Measurements from ENCODE around the gene SOS1.
"Not testable (repeated sequence)": the region's sequence is repeated elsewhere in the genome, so short reads cannot be mapped to it uniquely, and the experiment has no call there.

Gene SOS1

DNA sequence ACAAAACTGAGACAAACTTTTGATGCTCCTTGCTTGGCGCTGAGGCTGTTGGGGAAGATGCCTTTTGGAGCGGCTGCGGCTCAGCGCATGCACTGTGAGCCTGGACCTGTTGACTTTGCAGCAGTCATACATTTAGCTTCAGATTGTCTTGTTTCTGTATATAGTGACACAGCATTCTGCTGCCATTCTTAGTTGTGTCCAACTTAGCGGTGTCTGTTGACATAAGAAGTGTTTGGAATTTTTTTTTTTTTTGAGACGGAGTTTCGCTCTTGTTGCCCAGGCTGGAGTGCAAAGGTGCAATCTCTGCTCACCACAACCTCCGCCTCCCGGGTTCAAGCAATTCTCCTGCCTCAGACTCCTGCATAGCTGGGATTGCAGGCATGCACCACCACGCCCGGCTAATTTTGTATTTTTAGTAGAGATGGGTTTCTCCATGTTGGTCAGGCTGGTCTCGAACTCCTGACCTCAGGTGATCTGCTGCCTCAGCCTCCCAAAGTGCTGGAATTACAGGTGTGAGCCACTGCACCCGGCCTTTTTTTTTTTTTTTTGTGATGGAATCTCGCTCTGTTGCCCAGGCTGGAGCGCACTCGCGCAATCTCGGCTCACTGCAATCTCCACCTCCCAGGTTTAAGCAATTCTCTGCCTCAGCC, 17.5 kb upstream of the SOS1 start:
- DNase-seq, result not testable (repeated sequence)

DNA sequence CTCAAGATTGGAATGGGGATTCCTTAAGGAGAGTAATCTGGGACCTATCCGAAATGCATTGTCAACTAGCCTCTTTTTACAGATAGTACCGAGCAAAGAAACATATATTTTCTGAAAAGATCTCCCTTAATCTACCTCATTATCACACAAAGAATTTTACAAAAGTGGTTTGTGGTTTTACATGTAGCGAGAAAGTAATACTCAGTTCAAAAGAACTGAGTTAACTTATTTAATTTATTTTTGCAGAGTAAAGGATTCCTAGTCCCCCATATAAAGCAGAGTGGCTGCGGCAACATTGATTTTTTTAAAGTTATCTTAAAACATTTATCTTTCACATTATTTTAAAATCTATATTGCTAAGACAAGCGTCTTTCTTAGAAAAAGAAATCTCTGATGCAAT, 15.9 kb upstream of the SOS1 start:
- DNase-seq, result no peak

DNA sequence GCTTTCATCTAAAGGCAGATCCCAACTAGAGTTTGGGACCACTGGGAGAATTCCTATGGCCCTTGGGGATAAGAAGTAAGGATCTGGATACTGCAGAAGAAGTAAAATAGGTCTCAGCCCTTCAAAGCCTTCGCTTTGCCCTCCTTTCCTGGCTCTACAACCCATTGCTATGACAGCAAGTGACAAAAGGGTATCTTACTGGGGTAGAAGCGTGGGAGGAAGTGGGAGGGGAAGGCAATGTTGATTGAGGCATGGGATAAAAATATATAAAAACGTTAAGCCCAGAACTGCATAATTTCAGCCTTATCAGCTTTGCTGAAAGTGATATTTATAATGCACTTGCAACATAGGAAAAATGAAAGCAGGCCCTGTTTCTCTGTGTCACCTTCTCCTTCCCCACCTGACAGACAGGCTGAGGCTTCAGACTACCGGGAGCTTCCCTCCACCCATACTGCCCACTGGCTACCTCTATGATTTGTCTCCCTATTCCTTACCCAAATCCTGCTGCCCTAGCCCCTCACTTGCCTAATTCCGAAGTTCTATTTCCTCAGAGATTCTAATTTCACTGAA, 14.9 kb upstream of the SOS1 start:
- DNase-seq, result no peak

GRCh38 chr2:39133215-39133851, 12.5 kb upstream of the SOS1 start:
- no peak for DNase-seq

GRCh38 chr2:39128919-39129391, 8.1 kb upstream of the SOS1 start:
- peak; percentile 69 to 86 for DNase-seq

DNA sequence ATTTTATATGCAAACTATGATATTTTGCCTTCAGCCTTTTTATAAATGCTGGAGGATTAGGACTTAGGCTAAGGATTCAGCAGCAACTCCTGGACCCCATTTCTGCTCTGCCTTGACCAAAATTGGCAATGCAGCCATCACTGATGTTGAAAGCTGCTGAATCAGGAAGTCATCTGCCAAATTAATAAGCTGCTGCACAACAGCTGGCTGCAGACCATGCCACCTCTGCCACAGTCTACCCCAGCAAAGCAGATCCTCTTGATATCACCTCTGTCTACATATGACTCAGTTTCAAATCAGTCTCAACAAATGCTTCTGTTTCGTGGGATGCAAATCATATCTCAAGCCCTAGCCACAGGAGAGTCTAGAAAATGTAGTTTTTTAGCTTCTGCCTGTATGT, 7.1 kb upstream of the SOS1 start:
- DNase-seq, result peak; percentile 14 to 59

DNA sequence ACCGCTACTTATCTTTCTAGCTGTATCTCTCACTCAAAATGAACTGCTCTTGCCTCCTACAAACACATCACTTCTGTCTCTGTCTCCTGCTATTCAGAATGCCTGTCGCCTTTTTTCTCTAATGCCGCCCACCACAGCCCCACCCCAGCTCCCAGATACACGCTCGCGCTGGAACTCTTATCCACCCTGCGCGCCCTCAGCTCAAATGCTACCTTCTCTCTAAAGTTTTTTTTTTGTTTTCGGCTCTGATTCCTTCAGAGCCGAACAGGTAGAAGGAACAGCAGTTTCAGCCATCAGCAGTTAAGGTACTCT, 3.9 kb upstream of the SOS1 start:
- no peak for DNase-seq

GRCh38 chr2:39124000-39124745, 3.3 kb upstream of the SOS1 start:
- DNase-seq, result peak; percentile 96 to 97

- DNase-seq, result no peak
Measured at GRCh38 chr2:39123436-39123999, 2.7 kb upstream of the SOS1 start.

DNA sequence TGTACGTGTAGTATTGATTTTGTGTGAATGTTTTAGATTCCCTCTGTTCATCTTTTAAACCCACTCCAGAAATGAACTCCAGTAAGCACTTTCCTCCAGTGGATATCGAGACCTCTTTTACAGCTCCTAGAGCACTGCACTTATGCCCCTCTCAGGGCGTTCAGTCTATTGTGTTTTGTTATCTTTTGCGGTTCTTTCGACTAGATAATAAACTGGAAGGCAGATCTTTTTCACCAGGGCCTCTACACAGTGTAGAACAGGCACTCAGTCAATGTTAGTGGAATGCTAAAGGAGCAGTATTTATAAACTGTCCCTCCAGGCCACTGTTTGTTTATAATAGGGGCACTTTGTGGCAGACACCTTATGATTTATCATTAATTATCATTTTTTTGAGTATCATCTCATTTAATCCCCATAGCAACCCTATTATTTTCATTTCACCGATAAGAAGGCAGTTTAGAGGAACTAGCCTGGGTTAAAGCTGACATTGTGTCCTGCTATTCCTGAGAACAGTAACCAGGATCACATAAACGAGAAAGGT, 742 bp upstream of the SOS1 start:
- DNase-seq, result no peak

DNA sequence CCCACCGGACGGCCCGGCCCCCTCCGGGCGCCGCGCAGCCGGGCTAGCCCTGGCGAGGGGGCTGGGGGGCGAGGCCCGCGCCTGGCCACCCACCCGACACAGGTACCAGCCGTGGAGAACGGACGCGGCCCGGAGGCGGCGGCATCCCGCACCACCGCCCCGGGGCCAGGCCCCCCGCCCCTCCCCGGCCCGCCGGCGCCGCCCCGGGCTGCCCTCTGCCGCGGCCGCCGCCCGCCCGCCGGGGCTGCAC, 405 bp downstream of the SOS1 start:
- DNase-seq, result no peak

DNA sequence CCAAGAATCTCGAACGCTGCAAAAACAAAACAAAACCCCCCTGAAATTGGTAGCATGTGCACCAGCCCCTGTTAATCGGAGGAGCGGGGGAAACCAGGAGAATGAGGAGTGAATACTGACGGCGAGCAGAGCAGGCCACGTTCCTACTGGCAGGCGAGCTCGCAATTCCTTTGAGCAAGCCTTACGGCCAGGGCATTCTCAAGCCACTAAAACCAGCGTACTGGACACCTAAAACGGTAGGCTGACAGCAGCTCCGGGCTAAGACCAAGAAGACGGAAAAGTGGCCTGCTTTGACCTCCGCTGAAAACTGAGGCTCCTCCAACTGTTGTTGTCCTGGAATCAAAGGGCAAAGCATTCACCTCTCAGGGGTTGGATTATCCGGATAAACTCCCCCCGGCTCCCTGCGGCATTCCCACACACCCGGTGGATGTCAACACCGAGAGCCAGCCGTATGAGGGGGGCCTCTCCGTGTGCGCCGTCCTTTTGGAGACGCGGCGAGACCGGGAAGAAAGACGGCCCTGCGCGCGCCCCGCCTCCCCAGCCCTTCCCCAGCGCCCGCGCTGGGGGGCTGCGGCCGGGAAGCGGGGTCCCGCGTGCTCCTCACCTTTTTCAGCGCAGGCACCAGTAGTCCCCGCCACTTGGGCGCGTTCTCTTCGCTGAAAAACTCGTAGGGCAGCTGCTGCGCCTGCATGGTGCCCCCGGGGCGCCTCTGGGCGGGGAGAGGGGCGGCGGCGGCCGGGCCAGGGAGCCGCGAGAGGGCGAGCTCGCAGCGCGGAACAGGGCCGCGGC, 925 bp downstream of the SOS1 start:
- DNase-seq, result peak; percentile 50 to 71

DNA sequence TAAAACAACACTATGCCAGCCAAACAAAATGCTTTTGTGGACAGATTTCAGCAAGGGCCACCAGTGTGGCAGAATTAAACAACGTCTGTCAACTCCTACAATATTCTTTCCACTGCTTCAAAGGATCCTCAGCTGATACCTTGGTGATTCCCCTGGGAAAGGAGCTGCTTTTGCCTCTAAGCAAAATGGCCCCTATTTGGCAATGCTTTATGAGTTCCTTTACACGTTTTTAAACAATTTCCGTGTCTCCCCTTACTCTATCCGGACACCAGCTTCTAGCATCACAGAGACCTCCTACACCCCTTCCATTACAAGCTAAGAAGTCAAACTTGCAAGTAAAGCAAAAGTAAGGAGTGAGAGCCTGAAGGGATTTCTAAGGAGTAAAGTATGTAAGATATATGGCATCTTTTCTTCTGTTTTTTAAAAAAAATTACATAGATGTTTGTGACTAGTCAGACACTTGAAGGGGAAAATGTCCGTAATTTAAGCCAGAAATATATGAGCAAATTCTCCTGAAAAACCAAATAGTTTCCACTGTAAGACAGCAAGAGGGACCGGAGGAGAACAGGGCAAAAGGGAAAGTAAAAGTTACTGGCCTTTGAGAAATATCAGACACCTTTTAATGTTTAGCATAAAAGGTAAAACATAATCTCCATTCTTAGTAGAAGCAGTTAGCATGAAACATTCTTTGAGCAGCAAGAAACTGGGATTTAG, 1.9 kb downstream of the SOS1 start:
- no peak for DNase-seq

GRCh38 chr2:39115556-39115955, 5.3 kb downstream of the SOS1 start:
- DNase-seq, result no peak

- no peak for DNase-seq
Measured at GRCh38 chr2:39114771-39115170, 6.1 kb downstream of the SOS1 start.

GRCh38 chr2:39109537-39109936, 11.3 kb downstream of the SOS1 start:
- no peak for DNase-seq

DNA sequence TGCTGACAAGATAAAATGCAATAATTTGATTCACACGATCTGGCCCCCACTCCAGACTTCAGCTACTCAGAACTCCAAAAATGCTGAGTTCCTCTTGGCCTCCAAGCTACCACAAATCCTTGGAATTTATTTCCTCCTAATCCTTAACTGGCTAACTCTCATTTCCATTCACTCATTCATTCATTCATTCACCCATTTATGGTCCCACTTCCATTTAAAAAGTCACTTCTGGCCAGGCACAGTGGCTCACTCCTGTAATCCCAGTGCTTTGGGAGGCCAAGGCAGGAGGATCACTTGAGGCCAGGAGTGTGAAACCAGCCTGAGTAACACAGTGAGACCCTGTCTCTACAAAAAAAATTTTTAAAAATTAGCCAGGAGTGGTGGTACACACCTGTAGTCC, 12.5 kb downstream of the SOS1 start:
- no peak for DNase-seq

DNA sequence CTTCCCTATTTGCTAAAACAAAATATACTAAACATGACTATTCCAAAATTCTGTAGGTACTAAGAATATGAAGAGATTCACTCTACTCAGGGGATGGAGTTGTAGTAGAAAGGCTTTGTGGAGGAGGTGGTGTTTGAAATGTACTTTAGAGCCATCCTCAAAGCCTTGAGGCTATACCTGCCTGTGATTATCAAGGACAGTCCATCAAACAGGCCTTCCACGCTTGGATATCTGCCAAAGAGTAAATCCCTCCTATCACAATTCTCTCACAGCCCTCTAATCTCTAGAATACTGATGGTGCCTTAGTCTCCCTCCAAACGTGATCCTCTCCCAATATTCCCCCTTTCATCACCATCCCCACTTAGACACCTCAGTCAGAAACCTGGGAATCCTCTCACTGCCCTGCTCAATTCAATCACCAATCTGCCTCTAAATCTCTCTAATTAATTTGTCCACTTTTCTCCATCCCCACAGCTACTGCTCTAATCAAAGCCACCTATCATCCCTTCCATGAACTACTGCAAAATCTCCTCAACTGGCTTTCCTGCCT, 13.1 kb downstream of the SOS1 start:
- no peak for DNase-seq

GRCh38 chr2:39107156-39107555, 13.7 kb downstream of the SOS1 start:
- no peak for DNase-seq

GRCh38 chr2:39099870-39100728, 20.8 kb downstream of the SOS1 start:
- DNase-seq, result peak in 1 of 2 donors; percentile 18
